Neural progenitor cell (in vitro differentiated cells): ENCODE measurements around the gene DDX49. TPM values are rescaled to one million over a fixed set of nuclear protein-coding genes. Genes with fewer than 3 reads are reported as not detected.
A peak's percentile ranks its signal among the peaks of the same experiment; 100 is the strongest.

Source experiments
- DNase-seq: peaks from one replicate; pipeline ENCODE4 v3.0.0-alpha.2; 2016; ENCODE audit warnings: low spot score
- H2AFZ ChIP-seq: fragments of 200-600 bp; sonication (generic); replicated peaks from 2 replicates; pipeline ENCODE4 v1.6.1; 2016; ENCODE audit warnings: antibody characterized with exemption
- H3F3A ChIP-seq: fragments of 200-600 bp; sonication (generic); 2 replicates; pipeline ENCODE4 v1.6.1; 2016; ENCODE audit warnings: antibody characterized with exemption, low read depth
- H3K27ac ChIP-seq: fragments of 200-600 bp; sonication (generic); 2 replicates; pipeline ENCODE4 v1.5.1; 2016; ENCODE audit warnings: mild to moderate bottlenecking
- H3K27me3 ChIP-seq: fragments of 200-600 bp; sonication (generic); 2 replicates; pipeline ENCODE4 v1.6.1; 2016; ENCODE audit warnings: mild to moderate bottlenecking, moderate library complexity
- H3K36me3 ChIP-seq: fragments of 200-600 bp; sonication (generic); 2 replicates; pipeline ENCODE4 v1.5.1; 2016
- H3K4me1 ChIP-seq: fragments of 200-600 bp; sonication (generic); 2 replicates; pipeline ENCODE4 v1.6.1; 2016; ENCODE audit warnings: mixed run types
- H3K4me2 ChIP-seq: fragments of 200-600 bp; sonication (generic); 2 replicates; pipeline ENCODE4 v1.6.1; 2016
- H3K4me3 ChIP-seq: fragments of 200-600 bp; sonication (generic); 2 replicates; pipeline ENCODE4 v1.5.1; 2016
- H3K79me2 ChIP-seq: fragments of 200-600 bp; sonication (generic); 2 replicates; pipeline ENCODE4 v1.6.1; 2016; ENCODE audit warnings: low read depth
- H3K9ac ChIP-seq: fragments of 200-600 bp; sonication (generic); 2 replicates; pipeline ENCODE4 v1.6.1; 2016
- H3K9me3 ChIP-seq: fragments of 200-600 bp; sonication (generic); 2 replicates; pipeline ENCODE4 v1.5.1; 2016; ENCODE audit warnings: low read depth
- H4K20me1 ChIP-seq: fragments of 200-600 bp; sonication (generic); 2 replicates; pipeline ENCODE4 v1.6.1; 2016; ENCODE audit warnings: low read depth
- H3K27ac Mint-ChIP-seq: 3 replicates; pipeline ENCODE4 v1.8.0; 2021; ENCODE audit warnings: mixed read lengths
- H3K27me3 Mint-ChIP-seq: 2 replicates; pipeline ENCODE4 v1.8.0; 2022; ENCODE audit warnings: low read depth, mild to moderate bottlenecking, inconsistent platforms, moderate library complexity, mixed read lengths; ENCODE audit not compliant: insufficient read depth
- H3K36me3 Mint-ChIP-seq: 3 replicates; pipeline ENCODE4 v1.8.0; 2021; ENCODE audit warnings: mixed read lengths
- H3K4me1 Mint-ChIP-seq: 3 replicates; pipeline ENCODE4 v1.8.0; 2021; ENCODE audit warnings: mixed read lengths
- H3K4me3 Mint-ChIP-seq: 3 replicates; pipeline ENCODE4 v1.8.0; 2021; ENCODE audit warnings: mild to moderate bottlenecking, moderate library complexity, mixed read lengths
- H3K9me3 Mint-ChIP-seq: 3 replicates; pipeline ENCODE4 v1.8.0; 2020; ENCODE audit warnings: mixed read lengths
- EZH2 ChIP-seq: fragments of 200-600 bp; sonication (generic); IDR thresholded peaks from 2 replicates; pipeline ENCODE4 v1.6.1; 2017; ENCODE audit warnings: antibody characterized with exemption, mild to moderate bottlenecking, moderate library complexity
- EZH2phosphoT487 ChIP-seq: fragments of 200-600 bp; sonication (generic); IDR thresholded peaks from 2 replicates; pipeline ENCODE4 v1.6.1; 2017; ENCODE audit warnings: antibody characterized with exemption
- total RNA-seq: library from RNA; depleted of rRNA; stranded (reverse); fragments of >200 nt; gene quantifications from 2 replicates; pipeline ENCODE4 v1.2.3, GENCODE V29; 2015; ENCODE audit warnings: low replicate concordance
- TF ChIP-seq, protein P1 (sequence below): fragments of 200-600 bp; sonication (generic); IDR thresholded peaks from 2 replicates; pipeline ENCODE4 v1.5.1; 2017; ENCODE audit warnings: antibody characterized with exemption, mild to moderate bottlenecking

The DDX49 gene
- total RNA-seq, 1 donor from 2014 or later: 19.9 TPM

DNA sequence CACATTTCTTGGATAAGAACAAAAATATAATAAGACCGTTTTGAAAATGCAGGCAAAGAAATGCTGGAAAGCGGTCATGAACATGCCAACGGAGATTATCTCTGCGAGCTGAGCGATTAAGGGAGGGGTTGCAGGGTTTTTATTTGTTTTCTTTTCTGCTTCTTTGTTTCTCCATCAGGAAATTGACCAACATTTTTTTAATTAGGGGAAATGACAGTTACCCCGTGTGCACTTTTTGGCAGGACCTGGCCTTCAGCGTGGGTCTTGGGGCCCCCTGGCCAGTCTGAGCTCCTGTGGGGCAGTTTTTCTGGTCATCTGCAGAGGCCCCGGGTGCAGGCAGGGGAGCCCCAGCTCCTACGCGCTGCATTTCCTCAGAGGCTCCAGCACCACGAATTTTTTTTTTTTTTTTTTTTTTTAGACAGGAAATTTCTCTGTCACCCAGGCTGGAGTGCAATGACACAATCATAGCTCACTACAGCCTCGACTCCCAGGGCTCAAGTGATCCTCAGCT is 52.8 kb downstream of the DDX49 start:
- no peaks in the 10 kb centered on the region for H3K27me3 ChIP-seq
- no peaks in the 10 kb centered on the region for H3K9me3 Mint-ChIP-seq
- H3K79me2 ChIP-seq: no peaks in the 10 kb centered on the region
- no peaks in the 10 kb centered on the region for H3F3A ChIP-seq
- TF ChIP-seq, protein P1, sequence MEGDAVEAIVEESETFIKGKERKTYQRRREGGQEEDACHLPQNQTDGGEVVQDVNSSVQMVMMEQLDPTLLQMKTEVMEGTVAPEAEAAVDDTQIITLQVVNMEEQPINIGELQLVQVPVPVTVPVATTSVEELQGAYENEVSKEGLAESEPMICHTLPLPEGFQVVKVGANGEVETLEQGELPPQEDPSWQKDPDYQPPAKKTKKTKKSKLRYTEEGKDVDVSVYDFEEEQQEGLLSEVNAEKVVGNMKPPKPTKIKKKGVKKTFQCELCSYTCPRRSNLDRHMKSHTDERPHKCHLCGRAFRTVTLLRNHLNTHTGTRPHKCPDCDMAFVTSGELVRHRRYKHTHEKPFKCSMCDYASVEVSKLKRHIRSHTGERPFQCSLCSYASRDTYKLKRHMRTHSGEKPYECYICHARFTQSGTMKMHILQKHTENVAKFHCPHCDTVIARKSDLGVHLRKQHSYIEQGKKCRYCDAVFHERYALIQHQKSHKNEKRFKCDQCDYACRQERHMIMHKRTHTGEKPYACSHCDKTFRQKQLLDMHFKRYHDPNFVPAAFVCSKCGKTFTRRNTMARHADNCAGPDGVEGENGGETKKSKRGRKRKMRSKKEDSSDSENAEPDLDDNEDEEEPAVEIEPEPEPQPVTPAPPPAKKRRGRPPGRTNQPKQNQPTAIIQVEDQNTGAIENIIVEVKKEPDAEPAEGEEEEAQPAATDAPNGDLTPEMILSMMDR: no peak
- TF ChIP-seq EZH2phosphoT487 (no peak), EZH2 (no peak)
- H3K36me3 Mint-ChIP-seq: no peaks in the 10 kb centered on the region
- no peak for DNase-seq
- peaks cover 5% of the 10 kb centered on the region for H3K27me3 Mint-ChIP-seq
- H3K4me2 ChIP-seq: no peak overlapping the region
- H3K27ac ChIP-seq: no peak overlapping the region
- no peaks in the 10 kb centered on the region for H3K4me1 ChIP-seq
- H3K27ac Mint-ChIP-seq: no peak overlapping the region
- no peak overlapping the region for H3K9ac ChIP-seq
- no peak overlapping the region for H3K4me3 ChIP-seq
- H3K9me3 ChIP-seq: no peaks in the 10 kb centered on the region
- H3K4me3 Mint-ChIP-seq: no peak overlapping the region
- H3K36me3 ChIP-seq: no peaks in the 10 kb centered on the region
- no peaks in the 10 kb centered on the region for H4K20me1 ChIP-seq
- no peak overlapping the region for H2AFZ ChIP-seq
- H3K4me1 Mint-ChIP-seq: peaks cover 3% of the 10 kb centered on the region

DNA sequence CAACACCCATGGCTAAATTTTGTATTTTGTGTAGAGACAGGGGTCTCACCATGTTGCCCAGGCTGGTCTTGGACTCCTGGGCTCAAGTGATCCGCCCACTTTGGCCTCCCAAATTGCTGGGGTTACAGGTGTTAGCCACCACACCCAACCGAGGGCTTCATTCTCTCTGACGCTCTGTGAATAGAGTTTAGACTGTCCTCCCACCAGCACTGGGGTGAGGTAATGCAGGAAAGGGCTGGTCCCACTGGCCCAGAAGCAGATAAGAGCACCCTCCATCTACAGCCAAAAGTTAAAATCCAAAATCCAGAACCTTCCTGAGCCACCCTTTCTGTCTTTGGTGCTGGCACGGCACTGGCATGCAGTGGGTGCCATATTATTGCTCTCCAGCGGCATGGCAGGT is 53.3 kb downstream of the DDX49 start:
- no peaks in the 10 kb centered on the region for H3K9me3 Mint-ChIP-seq
- H3K9me3 ChIP-seq: no peaks in the 10 kb centered on the region
- DNase-seq: no peak
- peaks cover 3% of the 10 kb centered on the region for H3K4me1 Mint-ChIP-seq
- H3K4me1 ChIP-seq: no peaks in the 10 kb centered on the region
- H3K4me3 Mint-ChIP-seq: no peak overlapping the region
- no peak overlapping the region for H3K4me3 ChIP-seq
- no peaks in the 10 kb centered on the region for H3K27me3 ChIP-seq
- peak overlapping the region; percentile 79 for H3K27ac Mint-ChIP-seq
- H3K9ac ChIP-seq: no peak overlapping the region
- peaks cover 5% of the 10 kb centered on the region for H3K27me3 Mint-ChIP-seq
- H3K4me2 ChIP-seq: no peak overlapping the region
- H3K36me3 Mint-ChIP-seq: no peaks in the 10 kb centered on the region
- no peaks in the 10 kb centered on the region for H3K79me2 ChIP-seq
- no peaks in the 10 kb centered on the region for H3K36me3 ChIP-seq
- no peak overlapping the region for H3K27ac ChIP-seq
- TF ChIP-seq, protein P1: no peak
- no peak for TF ChIP-seq EZH2
- no peak for TF ChIP-seq EZH2phosphoT487
- H4K20me1 ChIP-seq: no peaks in the 10 kb centered on the region
- H3F3A ChIP-seq: peaks cover 2% of the 10 kb centered on the region
- no peak overlapping the region for H2AFZ ChIP-seq

DNA sequence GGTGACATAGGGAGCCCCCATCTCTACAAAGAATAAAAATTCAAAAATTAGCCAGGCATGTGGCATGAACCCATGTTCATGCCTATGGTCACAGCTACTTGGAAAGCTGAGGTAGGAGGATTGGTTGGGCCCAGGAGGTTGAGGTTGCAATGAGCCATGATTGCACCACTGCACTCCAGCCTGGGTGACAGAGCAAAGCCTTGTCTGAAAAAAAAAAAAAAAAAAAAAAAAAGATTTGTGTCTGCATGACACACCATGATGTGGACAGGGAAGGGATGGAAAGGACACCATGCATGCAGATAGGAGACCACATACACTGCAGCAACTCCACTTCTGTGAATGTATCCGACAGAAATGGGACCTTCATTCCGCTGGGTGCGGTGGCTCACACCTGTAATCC is 55.5 kb downstream of the DDX49 start:
- H2AFZ ChIP-seq: no peak overlapping the region
- no peak for DNase-seq
- no peak overlapping the region for H3K4me3 ChIP-seq
- Mint-ChIP-seq H3K27ac (no peak overlapping the region), H3K9me3 (no peaks in the 10 kb centered on the region), H3K27me3 (peaks cover 12% of the 10 kb centered on the region), H3K4me3 (no peak overlapping the region), H3K36me3 (no peaks in the 10 kb centered on the region), H3K4me1 (peaks cover 11% of the 10 kb centered on the region)
- no peaks in the 10 kb centered on the region for H3K27me3 ChIP-seq
- H3K9ac ChIP-seq: no peak overlapping the region
- no peaks in the 10 kb centered on the region for H3K79me2 ChIP-seq
- no peak overlapping the region for H3K27ac ChIP-seq
- H4K20me1 ChIP-seq: no peaks in the 10 kb centered on the region
- peaks cover 7% of the 10 kb centered on the region for H3F3A ChIP-seq
- no peak overlapping the region for H3K4me2 ChIP-seq
- no peaks in the 10 kb centered on the region for H3K9me3 ChIP-seq
- H3K36me3 ChIP-seq: no peaks in the 10 kb centered on the region
- no peak for TF ChIP-seq EZH2phosphoT487
- TF ChIP-seq, protein P1: no peak
- TF ChIP-seq EZH2: no peak
- no peaks in the 10 kb centered on the region for H3K4me1 ChIP-seq
